Skin of body (tissue), 2 donors: ENCODE measurements around the gene STOX2. TPM values are rescaled to one million over a fixed set of nuclear protein-coding genes. Genes with fewer than 3 reads are reported as not detected.

Source experiments
- DNase-seq: peaks from one replicate; lab custom pipeline; 2025; lab: John Stamatoyannopoulos, UW
- total RNA-seq: library from RNA; depleted of rRNA; stranded (reverse); fragments of >200 nt; gene quantifications from one replicate; pipeline ENCODE4 v1.2.3, GENCODE V29; 2014

Gene STOX2, protein sequence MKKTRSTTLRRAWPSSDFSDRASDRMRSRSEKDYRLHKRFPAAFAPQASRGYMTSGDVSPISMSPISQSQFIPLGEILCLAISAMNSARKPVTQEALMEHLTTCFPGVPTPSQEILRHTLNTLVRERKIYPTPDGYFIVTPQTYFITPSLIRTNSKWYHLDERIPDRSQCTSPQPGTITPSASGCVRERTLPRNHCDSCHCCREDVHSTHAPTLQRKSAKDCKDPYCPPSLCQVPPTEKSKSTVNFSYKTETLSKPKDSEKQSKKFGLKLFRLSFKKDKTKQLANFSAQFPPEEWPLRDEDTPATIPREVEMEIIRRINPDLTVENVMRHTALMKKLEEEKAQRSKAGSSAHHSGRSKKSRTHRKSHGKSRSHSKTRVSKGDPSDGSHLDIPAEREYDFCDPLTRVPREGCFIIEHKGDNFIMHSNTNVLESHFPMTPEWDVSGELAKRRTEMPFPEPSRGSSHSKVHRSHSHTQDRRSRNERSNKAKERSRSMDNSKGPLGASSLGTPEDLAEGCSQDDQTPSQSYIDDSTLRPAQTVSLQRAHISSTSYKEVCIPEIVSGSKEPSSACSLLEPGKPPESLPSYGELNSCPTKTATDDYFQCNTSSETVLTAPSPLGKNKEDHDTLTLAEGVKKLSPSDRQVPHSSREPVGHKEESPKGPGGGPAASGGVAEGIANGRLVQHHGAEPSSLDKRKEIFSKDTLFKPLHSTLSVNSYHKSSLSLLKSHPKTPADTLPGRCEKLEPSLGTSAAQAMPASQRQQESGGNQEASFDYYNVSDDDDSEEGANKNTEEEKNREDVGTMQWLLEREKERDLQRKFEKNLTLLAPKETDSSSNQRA (N-terminal part only)
- total RNA-seq = 11.8 TPM

DNA sequence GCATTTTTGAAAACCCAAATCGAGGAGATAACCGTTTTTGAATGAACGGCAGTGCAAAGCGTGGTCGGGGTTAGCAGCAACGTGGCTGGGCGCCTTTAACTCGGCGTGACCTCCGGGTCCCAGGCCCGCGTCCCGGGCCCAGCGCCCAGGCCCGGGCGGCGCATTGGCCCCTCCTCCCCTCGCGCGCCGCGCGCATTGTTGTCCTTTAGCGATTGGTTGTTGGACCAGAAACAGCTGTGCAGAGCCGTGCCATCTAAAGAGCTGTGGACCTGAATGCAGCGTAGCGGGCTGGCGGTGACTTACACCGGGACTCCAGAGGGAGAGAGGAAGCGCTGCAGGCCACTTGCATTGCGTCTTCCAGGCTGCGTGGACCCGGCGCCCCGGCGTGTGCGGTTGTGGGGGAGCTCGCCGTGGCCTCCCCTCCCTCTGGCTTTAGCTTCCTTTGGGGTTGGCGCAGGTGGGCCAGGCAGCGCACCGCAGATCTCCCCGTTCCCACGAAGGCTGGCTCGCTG, at the start of gene STOX2:
Gene STOX2, plus strand, starts transcription at position 227 of the 512 bp plus-strand sequence. CDS start 1,484 bp downstream, outside the sequence.
- peak; percentile 22 for DNase-seq

DNA sequence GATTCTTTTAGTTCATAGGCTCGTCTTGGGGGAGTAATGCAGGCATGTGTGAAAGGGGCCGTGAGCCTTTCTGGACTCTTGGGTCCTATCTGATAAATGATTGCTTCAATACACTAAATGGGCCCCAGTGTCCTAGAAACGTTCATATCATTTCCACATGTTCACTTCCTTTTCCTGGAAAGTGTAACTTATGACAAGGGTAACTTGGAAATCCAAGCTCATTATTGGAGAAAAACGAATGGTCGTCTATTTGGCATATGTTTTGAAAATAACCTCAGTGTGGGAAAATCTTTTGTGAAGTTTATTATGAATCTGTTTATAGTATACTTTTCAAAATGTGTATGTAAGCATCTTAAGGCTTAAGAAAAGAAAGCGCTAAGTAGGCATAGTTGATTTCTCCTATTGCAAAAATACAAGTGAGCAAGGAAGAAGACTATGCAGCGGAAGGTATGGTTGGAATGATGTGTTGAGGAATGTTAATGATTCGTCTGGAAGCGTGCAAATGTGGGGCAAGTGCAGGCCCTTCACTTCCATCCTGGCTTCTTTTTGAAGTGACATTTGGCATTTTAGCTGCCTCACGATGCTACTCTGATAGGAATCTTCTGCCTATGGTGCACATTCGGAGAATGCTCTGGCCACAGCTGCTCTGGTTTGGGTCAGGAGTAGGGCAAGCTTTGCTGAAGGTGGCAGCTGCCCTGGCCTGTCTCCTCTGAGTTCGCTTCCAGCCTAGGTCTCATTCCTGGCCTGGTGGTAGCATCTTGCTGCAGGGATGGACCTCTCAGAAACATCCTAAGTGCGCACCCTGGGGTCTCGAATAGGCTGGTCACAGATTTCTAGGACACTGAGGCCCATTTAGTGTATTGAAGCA, 49.5 kb upstream of the STOX2 start:
- DNase-seq = peak; percentile 51

DNA sequence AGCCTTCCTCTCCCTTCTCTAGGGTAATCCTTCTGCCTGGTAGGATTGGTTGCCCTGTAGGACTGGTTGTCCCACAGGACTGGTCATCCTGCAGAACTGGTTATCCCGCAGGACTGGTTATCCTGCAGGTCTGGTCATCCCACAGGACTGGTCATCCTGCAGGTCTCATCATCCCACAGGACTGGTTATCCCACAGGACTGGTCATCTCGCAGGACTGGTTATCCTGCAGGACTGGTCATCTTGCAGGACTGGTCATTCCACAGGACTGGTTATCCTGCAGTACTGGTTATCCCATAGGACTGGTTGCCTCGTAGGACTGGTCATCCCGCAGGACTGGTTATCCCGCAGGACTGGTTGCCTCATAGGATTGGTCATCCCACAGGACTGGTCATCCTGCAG, 48.1 kb upstream of the STOX2 start:
- DNase-seq = no peak

DNA sequence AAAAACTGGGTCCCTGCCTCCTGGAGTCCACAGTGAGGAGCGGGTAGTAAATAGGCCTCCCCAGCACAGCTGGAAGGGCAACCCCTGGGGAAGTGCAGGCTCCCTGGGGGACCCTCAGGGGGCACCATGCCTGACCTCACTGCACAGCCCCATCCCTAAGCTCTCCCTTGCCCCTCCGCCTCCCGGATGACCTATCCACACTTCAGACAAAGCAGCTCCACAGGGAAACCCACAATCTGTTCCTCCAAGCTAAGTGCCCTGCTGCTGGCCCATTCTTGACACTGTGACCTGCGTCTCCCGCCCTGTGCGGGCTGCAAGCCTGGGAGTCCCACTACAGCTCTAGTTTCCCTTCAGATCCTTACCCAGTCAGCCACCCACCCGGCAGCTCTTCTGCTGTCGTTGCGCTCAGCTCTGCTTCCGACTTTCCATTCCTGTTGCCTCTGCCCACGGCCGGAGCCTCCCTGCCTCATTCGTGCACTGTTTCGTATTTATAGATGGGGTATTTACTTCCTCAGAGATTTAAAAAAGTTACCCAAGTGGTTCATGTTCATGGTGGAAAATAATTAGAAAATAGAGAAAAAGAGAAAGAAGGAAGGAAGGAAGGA, 47.0 kb upstream of the STOX2 start:
- no peak for DNase-seq

DNA sequence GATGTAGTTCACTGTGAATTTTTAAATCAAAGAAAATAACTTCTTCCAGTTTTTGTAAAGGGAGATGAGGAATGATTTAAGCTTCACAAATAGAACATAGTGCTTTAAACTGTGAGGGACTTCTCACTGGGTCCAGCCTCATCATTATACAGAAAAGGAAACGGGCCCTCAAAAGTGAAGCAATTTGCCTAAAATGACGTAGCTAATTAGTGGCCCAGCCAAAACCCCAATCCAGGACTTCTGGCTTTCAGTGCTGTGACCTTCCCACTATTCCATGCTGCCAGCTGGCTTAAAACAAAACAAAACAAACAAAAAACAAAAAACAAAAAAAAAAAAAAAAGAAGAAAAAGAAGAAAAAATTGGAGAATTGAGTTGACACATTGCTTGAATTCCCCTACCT, 45.0 kb upstream of the STOX2 start:
- DNase-seq = no peak

DNA sequence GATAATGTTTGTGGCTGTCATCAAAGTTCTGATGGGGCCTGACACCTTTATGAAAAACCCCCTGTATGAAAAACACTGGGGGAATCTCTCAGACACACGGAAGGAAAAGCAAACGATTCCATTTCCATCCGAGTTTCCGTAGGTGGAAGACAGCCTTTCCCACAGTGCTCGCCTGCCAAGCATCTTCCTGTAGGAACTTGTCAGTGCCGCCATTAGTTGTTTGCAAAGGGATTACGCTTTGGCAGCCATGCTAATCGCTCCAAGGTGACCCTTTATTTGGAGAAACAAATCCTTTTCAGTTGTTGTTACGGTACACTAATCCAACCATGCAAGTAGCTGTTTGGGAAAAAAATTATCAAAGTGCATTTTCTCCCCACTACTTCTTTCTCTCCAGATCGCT, 44.4 kb upstream of the STOX2 start:
- DNase-seq = no peak

DNA sequence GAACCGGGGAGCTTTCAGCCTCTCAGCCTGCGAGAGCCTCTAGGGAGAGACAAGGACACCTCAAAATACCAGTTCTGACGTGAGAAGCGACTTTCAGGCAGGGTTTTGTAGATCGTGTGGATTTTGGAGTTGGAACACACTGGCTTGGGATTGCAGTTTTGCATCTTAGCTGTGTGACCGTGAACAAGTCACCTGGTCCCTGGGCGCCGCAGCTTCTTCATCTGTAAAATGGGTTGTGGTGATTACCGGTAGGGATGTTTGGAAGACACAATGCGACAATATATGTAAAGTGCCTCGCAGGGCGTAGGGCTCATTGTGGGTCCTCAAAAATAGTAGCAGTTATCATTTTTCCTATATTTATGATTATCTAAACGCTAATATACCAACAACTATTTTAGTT, 43.7 kb upstream of the STOX2 start:
- no peak for DNase-seq

DNA sequence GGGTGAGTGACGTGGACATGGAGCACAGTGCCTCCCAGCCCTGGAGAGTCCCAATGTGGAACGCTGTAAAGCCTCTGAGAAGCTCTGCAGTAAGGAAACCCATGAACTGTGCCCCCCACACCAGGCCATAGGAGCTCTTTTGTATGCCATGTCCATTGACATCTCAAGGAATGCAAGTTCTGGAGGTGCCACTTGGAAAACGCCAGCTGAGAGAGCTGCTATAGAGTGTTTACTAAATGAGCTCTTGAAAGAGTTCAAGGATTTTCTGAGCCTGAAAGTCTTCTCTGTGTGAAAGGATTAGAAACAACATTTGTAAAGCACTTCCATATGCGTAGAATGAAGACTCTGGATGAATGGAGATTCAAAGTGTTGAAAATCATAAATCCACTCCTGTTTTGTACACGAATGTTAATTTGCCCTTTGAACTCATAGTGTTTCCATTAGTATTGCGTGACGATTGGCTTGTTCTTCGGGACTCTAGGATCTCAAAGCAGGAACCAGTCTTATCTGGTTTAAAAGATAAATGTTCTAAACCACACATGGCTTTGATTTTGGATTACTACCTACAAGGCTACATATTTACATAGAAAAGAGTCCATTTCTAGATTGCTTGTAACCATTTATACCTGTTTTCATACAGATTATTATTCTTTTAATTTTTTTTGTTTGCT, 41.8 kb upstream of the STOX2 start:
- DNase-seq = peak; percentile 47

DNA sequence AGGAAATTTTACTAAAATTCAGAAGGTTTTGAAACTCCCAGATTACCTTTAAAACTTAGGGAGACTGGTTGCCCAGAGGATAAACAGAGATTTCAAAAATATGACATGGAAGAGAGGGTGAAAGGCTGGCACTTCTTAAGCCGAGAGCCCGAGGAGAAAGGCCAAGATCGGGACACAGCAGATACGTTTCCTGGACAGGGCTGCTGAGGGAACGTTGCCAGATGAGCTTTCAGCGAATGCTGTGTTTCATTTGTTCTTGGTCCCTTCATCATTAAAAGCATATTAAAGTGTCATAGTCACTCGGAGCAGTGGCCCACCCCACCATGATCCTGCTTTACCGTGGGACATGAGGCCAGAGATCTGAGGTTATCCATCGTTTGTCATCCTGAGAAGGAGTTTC, 37.9 kb upstream of the STOX2 start:
- no peak for DNase-seq

DNA sequence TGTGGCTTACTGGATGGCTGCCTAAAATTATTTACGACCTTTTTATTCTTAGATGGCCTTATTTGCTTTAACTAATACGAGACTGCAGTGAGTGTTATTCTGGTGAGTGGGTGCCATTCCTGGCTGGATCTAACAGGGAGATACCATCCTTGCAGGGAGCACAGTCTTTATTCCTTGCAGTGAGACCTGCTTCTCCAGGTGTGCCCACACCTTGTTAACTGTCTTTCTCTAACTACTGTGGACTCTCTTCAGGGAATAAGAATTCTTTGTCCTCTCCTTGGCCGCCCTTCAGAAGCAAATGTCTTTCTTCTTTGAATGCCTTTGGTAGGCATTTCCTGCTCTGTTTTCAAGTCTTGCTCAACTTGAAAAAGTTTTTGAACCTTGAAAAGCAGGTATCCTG, 34.1 kb upstream of the STOX2 start:
- no peak for DNase-seq

DNA sequence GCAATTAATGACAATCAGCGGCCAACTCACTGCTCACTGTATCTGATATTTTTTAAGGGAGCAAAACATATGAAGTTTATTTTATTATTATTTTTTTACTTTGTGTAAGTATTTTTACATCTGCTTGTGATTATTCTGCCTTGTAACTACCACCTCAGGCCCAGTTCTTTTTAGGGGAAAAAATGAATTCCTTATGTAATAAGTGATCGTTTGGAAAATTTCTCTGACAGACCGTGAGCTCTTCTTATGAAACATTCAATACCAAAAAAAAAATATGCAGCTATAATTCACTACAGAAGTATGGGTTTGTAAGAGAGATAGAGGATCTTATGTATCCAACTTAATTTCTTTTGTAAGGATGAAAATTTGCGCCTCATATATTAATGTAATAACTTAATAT, 33.5 kb upstream of the STOX2 start:
- peak; percentile 57 for DNase-seq

DNA sequence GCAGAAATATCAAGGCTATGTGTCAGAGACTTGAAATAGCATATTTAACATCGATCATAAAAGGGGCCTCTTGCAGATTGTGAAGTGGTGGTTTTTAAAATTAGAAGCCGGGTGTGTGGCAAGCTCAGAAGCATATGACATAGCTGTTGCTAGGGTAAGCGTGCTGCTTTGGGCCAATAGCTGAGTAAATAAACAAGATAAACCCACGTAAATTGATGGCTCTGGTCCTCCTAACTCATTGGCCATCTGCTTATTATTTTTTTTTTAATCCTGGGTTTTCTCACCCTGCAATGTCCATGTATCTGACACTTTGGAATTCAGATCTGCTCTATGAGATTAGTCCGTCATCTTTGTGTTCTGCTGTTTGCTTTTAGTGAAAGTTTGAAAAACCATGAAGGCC, 32.6 kb upstream of the STOX2 start:
- peak; percentile 23 for DNase-seq

DNA sequence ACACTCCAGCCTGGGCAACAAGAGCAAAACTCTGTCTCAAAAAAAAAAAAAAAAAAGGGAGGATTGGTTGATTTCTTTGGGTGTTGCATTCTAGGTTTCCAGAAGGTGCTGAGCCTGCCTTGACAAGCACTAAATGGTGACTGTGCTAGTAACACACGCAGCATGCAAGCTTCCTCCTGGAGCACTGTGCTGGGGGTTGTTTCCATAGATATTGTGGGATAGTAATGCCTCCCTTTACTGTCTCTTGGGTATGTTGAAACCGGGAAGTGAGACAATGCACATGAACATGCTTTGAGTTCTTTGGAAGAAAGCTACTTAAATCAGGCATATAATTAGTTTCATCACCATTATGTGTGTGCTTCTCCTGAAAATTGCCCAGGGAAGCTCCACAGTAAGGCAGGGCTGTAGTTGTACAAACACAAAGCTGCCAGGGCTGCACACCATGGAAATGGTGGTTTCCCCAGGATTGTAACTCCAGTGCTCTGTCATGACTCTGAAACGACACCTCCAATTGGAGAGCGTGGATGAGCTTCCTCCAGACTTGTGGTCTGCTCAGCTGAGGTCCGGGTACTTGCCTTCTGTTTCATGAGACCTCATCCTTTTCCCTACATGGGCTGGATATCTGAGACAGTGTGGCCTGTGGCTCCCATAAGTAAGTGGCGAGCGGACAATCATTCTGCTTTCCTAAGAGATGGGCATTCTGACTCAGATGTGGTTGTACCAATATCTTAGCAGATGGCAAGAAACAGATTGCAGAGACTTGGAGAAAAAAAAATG, 31.5 kb upstream of the STOX2 start:
- peak; percentile 15 for DNase-seq

DNA sequence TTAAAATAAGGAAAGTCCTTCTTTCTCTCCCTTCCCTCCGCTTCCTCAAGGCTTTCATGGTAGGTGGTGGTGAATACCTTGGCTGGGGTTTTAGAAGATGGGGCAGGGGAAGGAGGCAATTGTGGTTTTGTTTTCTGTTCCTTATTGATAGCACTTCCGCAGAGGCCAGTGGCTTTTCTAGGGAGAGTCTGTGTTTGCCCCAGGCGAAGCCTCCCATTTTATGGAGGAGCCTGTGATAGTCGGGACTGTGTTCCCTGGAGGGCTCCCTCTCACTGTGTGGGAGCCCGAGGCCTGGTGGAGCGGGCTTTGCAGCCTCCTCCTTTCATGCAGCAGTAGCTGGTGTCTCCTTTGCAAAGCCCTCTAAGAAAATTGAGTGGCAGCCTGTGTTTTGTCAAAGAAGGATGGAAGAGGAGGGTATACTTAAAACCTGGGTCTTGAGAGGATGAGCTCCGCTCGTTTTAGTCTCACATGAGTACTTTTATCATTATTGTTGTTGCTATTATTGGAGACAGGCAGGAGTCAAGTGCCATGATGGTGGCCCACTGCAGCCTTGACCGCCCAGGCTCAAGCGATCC, 29.8 kb upstream of the STOX2 start:
- no peak for DNase-seq

DNA sequence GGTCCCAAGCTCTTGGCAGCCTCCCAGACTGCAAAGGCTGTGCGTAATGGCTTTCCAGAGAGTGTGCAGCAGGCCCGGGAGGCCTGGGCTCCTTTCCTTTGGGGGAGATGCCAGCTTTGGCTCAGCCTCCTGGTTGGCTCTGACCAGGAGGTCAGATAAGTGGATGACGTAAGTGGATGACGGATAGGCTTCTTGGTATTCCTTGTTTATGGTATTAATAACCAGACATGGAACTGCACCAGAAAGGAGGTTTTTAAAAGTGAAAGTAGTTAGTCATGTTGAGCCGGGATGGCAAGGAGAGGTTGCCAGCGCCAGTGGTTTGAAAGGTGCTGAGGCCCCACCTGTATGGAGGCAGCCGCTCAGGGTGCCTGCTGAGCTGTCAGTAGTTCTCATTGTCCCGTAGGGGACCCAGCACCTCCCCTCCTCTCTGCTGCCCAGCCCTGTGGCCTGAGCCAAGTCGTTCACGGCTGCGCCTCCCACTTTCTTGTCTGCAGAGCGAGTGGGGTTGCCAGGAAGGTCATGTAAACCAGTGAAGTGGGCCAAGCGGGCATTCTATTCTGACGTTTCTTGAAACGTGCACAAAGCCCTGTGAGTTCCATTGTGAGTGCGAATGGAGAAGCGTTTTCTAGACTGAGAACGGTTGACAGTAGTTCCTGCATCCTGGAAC, 28.7 kb upstream of the STOX2 start:
- DNase-seq = peak; percentile 35

DNA sequence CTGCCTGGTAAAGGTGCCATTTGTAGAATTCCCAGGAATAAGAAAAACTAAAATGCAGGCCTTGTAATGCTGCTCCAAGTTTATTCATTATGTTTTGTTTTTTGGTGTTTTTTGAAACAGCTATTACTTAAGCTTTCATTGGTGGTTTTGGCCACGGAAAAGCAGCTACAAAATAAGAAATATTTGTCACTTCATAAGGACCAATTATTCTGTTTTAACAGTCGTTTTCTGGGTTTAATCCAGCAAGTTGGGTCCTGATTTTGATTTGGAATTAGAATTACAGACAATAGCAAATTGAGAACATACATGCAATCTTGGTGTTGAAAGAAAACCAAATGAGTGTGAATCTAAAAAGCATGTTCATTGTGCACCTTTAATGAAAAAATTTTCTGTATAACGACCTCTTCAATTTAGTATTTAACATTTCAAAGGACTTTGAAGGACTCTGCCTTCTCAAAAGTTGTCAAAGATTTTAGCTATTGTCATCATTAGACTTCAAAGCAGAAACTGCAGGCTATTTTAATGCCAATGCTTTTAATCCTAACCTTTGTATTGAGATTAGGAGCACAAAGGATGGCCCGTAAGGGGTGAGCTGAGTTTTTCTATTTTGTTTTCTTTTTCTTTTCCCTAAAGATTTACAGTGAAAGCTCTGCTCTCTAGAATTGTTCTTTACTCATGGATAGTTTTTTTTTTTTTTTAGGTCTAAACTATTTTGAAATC, 26.7 kb upstream of the STOX2 start:
- no peak for DNase-seq

DNA sequence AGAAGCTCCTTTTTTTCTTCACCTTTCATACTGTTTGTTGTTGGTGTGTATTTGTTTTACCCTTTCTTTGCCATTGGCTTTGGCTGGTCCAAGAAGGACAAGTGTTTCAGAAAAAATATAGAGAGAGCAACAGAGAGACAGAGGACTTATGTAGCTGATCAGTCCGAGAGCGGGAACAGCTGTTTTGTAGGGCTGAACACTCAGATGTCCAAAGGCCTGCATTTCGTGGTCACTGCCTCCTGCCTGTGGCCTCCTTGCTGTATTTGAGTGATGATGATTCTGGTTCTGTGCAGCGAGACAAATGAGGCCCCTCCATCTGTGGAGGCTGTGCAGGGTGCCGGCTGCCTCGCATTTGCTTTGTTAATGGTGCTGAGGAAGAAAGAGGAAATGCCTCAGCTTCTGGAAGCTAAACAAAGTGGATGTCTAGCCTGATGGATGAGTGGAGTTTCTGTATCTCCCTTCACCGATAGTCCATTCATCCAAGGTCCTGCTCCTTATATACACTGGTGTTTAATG, 19.8 kb upstream of the STOX2 start:
- no peak for DNase-seq

DNA sequence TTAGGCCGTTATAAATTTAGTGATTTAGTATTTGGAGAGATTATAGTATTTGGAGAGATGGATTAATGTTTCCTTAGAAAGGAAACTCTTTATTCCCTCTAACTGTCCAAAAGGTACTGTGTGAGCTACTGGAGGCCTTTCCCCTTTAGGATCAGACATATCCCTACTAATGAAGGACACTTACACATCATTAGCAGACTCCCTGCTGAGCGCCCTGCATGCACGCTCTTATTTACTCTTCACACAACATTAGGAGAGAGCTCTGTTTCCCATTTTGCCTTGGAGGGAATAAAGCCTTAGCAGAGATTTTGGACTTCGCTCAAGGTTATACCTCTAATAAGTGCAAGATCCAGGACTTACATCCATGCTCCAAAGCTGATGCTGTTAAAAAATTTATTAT, 17.8 kb upstream of the STOX2 start:
- no peak for DNase-seq
